Glutamatergic neuron (in vitro differentiated cells): Measurements from ENCODE around the gene KCP. TPM values are rescaled to one million over a fixed set of nuclear protein-coding genes. Genes with fewer than 3 reads are reported as not detected.

ENCODE experiments used
- DNase-seq: peaks from one replicate; pipeline ENCODE4 v3.0.0; 2022
- H3K27ac Mint-ChIP-seq: one replicate; pipeline ENCODE4 v1.8.0; 2020; ENCODE audit warnings: mild to moderate bottlenecking, mixed read lengths, inconsistent platforms; ENCODE audit not compliant: unreplicated experiment
- H3K27me3 Mint-ChIP-seq: one replicate; pipeline ENCODE4 v1.8.0; 2020; ENCODE audit warnings: mild to moderate bottlenecking, moderate library complexity, mixed read lengths, inconsistent platforms; ENCODE audit not compliant: unreplicated experiment
- H3K36me3 Mint-ChIP-seq: one replicate; pipeline ENCODE4 v1.8.0; 2020; ENCODE audit warnings: mild to moderate bottlenecking, mixed read lengths, inconsistent platforms; ENCODE audit not compliant: unreplicated experiment
- H3K4me1 Mint-ChIP-seq: one replicate; pipeline ENCODE4 v1.8.0; 2020; ENCODE audit warnings: mild to moderate bottlenecking, low read depth, mixed read lengths, inconsistent platforms; ENCODE audit not compliant: unreplicated experiment
- H3K4me3 Mint-ChIP-seq: one replicate; pipeline ENCODE4 v1.8.0; 2020; ENCODE audit warnings: mild to moderate bottlenecking, mixed read lengths, inconsistent platforms; ENCODE audit not compliant: unreplicated experiment
- H3K9me3 Mint-ChIP-seq: one replicate; pipeline ENCODE4 v1.8.0; 2020; ENCODE audit warnings: mild to moderate bottlenecking, moderate library complexity, mixed read lengths, inconsistent platforms; ENCODE audit not compliant: unreplicated experiment
- total RNA-seq: library from RNA; stranded (reverse); fragmentation: NEBNext Ultra II Directional; extraction: Animal tissue kit (Norgen Biotek cat#: 25700); gene quantifications from one replicate; pipeline ENCODE4 v1.2.1, GENCODE V29; 2021; ENCODE audit not compliant: unreplicated experiment
- TF ChIP-seq, protein P1 (sequence below): fragments of 200-600 bp; sonication (generic); IDR thresholded peaks from one replicate; pipeline ENCODE4 v1.5.0; 2021; ENCODE audit not compliant: partially characterized antibody, unreplicated experiment

Gene KCP
- total RNA-seq, 1 donor from 2014 or later, result 2.2 TPM

DNA sequence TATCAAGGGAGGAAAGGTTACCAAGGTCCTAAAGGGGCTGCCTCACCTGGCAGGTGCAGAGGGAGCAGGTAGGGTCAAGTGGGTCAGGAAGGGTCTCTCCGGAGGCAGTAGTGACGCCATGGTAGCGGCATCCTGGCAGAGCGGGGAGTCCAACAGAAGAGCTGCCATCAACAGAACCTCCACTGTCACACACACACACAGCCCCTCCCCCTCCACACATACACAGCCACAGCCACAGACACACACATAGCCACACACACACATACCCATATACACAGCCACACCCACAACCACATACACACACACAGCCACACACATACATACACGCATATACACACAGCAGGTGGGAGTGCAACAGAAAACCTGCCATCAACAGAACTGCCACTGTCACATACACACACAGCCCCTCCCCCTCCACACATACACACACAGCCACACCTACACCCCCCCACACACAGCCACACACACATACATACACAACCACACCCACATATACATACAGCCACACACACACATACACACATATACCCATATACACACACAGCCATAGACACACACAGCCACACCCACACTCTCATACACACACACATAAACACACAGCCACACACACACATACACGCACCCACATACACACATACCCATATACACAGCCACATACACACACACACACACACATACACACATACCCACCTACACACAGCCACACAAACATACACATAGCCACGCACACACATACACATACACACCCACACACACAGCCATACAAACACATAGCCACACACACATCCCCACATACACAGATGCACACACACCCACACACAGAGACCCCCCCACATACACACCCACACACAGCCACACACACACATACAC is 23.1 kb downstream of the KCP start:
- DNase-seq, result no peak
- TF ChIP-seq, protein P1, sequence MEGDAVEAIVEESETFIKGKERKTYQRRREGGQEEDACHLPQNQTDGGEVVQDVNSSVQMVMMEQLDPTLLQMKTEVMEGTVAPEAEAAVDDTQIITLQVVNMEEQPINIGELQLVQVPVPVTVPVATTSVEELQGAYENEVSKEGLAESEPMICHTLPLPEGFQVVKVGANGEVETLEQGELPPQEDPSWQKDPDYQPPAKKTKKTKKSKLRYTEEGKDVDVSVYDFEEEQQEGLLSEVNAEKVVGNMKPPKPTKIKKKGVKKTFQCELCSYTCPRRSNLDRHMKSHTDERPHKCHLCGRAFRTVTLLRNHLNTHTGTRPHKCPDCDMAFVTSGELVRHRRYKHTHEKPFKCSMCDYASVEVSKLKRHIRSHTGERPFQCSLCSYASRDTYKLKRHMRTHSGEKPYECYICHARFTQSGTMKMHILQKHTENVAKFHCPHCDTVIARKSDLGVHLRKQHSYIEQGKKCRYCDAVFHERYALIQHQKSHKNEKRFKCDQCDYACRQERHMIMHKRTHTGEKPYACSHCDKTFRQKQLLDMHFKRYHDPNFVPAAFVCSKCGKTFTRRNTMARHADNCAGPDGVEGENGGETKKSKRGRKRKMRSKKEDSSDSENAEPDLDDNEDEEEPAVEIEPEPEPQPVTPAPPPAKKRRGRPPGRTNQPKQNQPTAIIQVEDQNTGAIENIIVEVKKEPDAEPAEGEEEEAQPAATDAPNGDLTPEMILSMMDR, result no peak
- Mint-ChIP-seq H3K36me3 (no peaks in the 10 kb centered on the region), H3K27ac (no peak overlapping the region), H3K4me3 (no peak overlapping the region), H3K27me3 (peaks cover 6% of the 10 kb centered on the region), H3K4me1 (no peaks in the 10 kb centered on the region), H3K9me3 (peaks cover 6% of the 10 kb centered on the region)

DNA sequence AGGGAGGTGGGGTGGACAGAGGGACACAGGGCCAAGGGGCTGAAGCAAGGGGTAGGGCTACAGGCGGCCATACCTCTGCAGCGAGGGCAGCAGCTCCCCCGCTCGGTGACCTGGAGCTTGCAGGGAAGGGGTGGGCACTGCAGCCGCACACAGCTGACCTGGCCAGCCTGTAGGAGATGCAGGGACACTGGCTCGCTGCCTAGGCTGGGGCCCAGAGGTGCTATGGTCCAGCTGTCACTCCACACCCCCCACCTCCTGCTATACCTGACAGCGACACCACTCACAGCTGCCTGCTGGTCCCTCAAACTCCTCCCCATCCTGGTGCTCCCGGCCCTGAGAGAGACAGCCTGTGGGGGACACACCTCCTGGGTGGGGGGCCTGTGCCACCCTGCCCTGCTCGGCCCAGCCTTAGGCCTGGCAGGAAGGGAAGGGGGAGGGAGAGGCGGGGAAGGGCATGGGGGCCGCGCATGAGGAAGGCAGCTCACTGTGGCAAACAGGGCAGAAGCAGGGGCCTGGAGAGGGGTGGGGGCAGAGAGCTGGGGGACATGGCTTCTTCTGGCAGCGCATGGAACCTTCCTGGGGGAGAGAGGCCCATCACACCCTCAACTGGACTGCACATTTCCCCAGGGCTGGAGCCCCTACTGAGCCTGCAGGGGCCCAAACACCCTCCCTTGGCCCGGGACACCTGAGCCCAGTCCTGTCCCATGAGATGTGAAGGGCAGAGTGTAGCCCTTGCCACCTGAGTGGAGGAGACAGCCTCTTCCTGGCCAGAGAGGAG is 23.9 kb downstream of the KCP start:
- TF ChIP-seq, protein P1, result no peak
- H3K27ac Mint-ChIP-seq, result no peak overlapping the region
- no peak overlapping the region for H3K4me3 Mint-ChIP-seq
- peaks cover 6% of the 10 kb centered on the region for H3K9me3 Mint-ChIP-seq
- H3K4me1 Mint-ChIP-seq, result peaks cover under 1% of the 10 kb centered on the region
- H3K36me3 Mint-ChIP-seq, result no peaks in the 10 kb centered on the region
- H3K27me3 Mint-ChIP-seq, result peaks cover 6% of the 10 kb centered on the region
- no peak for DNase-seq

DNA sequence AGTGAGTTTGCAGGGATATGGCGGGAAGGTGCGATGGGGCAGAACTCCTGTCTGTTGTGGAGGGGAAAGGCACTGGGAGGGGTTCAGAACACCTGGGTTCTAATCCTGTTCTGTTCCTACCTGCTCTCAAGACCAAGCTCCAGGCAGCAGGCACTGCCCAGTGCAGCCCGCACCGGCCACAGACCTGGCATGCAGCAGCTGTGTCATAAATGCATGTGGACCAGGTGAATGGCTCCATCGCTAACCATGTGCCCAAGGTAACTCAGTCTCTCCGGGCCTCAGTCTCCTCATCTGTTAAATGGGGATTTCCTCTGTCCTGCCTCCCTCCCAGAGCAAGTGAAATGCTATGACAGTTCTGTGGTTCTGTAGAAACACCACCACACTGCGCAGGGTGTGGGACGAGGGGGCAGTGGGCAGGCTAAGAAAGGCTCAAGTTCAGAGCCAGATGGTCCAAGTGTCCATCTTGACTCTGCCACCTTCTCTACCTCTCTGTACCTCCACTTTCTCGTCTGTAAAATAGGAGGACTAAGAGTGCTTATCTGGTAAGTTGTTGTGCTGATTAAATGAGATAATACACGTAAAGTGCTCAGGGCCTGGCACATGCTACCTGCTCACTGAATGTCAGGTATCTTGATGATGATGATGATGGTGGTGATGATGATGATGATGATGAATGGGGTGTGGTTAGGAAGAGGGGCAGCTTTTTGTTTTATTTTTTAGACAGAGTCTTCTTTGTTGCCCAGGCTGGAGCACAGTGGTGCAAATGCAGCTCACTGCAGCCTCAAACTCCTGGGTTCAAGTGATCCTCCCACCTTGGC is 24.9 kb downstream of the KCP start:
- no peak for DNase-seq
- H3K4me1 Mint-ChIP-seq, result peaks cover 9% of the 10 kb centered on the region
- no peak overlapping the region for H3K27ac Mint-ChIP-seq
- TF ChIP-seq, protein P1, result no peak
- H3K27me3 Mint-ChIP-seq, result peaks cover 9% of the 10 kb centered on the region
- no peaks in the 10 kb centered on the region for H3K36me3 Mint-ChIP-seq
- H3K9me3 Mint-ChIP-seq, result peaks cover 13% of the 10 kb centered on the region
- peak overlapping the region; percentile 3 for H3K4me3 Mint-ChIP-seq

DNA sequence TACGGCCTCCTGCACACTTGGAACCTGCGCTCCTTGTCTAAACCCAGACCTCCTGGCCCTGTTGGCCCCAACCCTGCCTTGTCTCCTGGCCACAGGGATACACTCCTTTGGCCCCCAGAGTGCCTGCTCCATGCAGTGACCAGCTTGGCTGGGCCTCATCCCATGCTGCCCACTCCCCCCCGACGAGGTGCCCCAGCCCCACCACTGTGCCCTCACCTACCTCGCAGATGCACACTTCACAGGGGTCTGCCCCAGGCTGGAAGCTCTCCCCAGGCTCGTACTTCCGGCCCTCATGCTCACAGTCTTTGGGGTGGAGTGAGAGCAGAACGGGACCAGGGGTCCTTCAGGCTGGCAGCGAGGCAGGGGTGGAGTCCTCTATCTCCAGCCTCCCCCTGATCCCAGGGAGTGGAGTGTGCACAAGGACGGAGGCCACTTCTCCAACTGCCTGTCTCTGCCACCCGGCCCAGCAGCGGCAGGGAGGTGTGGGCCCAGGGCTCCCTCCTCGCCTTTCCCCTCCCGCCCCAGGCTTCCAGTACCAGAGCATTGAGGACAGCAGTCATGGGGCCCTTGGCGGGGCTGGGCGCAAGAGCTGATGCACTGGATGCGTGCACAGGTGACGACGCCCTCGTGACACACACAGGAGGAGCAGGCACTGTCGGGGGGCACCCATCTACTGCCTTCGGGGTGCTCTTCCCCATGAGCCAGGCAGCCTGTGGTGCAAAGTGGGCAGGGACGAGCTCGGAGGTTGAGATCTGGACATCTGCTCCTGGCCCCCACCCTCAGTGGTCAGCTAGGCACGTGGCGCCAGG is 25.7 kb downstream of the KCP start:
- peaks cover 9% of the 10 kb centered on the region for H3K4me1 Mint-ChIP-seq
- peaks cover 13% of the 10 kb centered on the region for H3K9me3 Mint-ChIP-seq
- H3K4me3 Mint-ChIP-seq, result no peak overlapping the region
- peaks cover 9% of the 10 kb centered on the region for H3K27me3 Mint-ChIP-seq
- TF ChIP-seq, protein P1, result no peak
- DNase-seq, result no peak
- no peak overlapping the region for H3K27ac Mint-ChIP-seq
- no peaks in the 10 kb centered on the region for H3K36me3 Mint-ChIP-seq
